Measurements from ENCODE around the gene RFX8. TPM values are rescaled to one million over a fixed set of nuclear protein-coding genes. Genes with fewer than 3 reads are reported as not detected.
A peak's percentile ranks its signal among the peaks of the same experiment; 100 is the strongest.

Gene RFX8
- total RNA-seq, 6 experiments from 2014 or later, result 2.8 to 8.0 (median 5.3) TPM

DNA sequence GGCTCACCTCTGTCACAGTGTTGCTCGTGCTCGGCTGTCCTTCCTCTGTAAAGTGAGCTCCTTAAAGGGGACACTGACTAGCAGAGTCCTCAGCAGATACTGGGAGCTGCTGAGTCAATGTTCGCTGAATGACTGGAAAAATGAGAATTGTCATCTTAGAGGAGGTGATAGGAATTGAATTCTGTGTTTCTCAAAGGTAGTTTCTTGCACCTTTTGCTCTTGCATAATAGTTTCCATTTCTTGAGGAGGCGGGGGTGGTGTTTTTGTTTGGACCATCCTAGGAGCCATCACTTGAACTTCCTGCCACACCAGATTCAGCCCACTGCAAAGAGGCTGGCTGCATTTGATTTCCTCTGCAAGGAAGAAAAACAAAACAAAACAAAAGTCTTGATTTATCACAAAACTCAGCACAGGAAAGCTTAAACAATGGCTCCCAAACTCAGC lies 11.4 kb upstream of the RFX8 start:
- DNase-seq, result no peak
- H3K27ac Mint-ChIP-seq, result no peak overlapping the region
- H3K4me1 Mint-ChIP-seq (ENCODE audit: low read depth), result no peaks in the 10 kb centered on the region; the same call in 1 of the 2 replicates
- peaks cover 2% of the 10 kb centered on the region for H3K27me3 Mint-ChIP-seq (ENCODE audit: insufficient read depth)
- H3K4me3 Mint-ChIP-seq, result no peak overlapping the region
- peaks cover 5% of the 10 kb centered on the region for H3K36me3 Mint-ChIP-seq (ENCODE audit: low read depth)
- TF ChIP-seq, protein P1, sequence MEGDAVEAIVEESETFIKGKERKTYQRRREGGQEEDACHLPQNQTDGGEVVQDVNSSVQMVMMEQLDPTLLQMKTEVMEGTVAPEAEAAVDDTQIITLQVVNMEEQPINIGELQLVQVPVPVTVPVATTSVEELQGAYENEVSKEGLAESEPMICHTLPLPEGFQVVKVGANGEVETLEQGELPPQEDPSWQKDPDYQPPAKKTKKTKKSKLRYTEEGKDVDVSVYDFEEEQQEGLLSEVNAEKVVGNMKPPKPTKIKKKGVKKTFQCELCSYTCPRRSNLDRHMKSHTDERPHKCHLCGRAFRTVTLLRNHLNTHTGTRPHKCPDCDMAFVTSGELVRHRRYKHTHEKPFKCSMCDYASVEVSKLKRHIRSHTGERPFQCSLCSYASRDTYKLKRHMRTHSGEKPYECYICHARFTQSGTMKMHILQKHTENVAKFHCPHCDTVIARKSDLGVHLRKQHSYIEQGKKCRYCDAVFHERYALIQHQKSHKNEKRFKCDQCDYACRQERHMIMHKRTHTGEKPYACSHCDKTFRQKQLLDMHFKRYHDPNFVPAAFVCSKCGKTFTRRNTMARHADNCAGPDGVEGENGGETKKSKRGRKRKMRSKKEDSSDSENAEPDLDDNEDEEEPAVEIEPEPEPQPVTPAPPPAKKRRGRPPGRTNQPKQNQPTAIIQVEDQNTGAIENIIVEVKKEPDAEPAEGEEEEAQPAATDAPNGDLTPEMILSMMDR (IDR thresholded peaks at IDR 0.05), result no peak
- no peaks in the 10 kb centered on the region for H3K9me3 Mint-ChIP-seq

DNA sequence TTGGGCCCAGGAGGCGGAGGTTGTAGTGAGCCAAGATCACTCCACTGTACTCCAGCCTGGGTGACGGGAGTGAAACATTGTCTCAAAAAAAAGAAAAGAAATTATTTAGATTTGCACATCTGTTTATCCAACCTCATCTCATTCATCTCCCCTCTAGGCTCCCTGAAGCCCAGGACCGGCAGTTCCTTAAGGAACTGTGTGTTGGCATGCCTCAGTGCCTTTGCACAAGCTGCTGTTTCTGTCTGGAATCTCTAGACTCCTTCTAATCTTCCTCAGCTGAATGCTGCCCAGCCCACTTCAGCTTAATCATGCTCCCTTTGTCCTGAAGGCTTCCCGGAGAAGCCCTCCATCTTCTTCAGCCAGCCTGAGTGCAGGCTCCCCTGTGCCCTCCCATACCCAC lies 10.9 kb upstream of the RFX8 start:
- Mint-ChIP-seq H3K36me3 (ENCODE audit: low read depth) (peaks cover under 1% of the 10 kb centered on the region), H3K9me3 (no peaks in the 10 kb centered on the region), H3K4me3 (no peak overlapping the region)

DNA sequence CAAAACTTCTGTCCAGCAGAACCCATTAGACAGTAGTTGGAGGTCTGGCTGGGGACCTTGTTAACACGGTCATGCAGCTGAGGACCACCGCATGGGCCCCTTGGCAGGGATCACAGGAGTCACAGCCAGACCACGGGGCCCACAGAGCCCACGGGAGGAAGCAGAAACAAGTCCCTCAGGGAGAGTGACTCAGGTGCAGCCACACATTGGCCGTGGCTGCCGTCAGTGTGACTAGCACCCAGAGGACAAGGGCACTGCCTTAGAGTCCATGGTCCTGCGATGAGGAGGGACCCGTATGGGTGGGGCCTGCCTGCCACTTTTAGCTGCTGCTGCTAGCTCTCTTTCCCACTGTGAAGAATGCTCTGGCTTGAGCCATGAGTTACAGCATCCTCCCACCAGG lies 5.9 kb upstream of the RFX8 start:
- no peak overlapping the region for H3K27ac Mint-ChIP-seq
- H3K36me3 Mint-ChIP-seq (ENCODE audit: low read depth), result no peaks in the 10 kb centered on the region
- DNase-seq, result no peak
- no peaks in the 10 kb centered on the region for H3K9me3 Mint-ChIP-seq
- peaks cover 36% of the 10 kb centered on the region for H3K4me1 Mint-ChIP-seq (ENCODE audit: low read depth)
- H3K27me3 Mint-ChIP-seq (ENCODE audit: insufficient read depth), result no peaks in the 10 kb centered on the region
- TF ChIP-seq, protein P1 (IDR thresholded peaks at IDR 0.05), result no peak
- H3K4me3 Mint-ChIP-seq, result no peak overlapping the region

More for the DNA sequence above, 10.9 kb upstream of the RFX8 start:
- DNase-seq, result no peak
- TF ChIP-seq, protein P1 (IDR thresholded peaks at IDR 0.05), result no peak
- H3K27ac Mint-ChIP-seq, result no peak overlapping the region
- H3K27me3 Mint-ChIP-seq (ENCODE audit: insufficient read depth), result peaks cover 2% of the 10 kb centered on the region; the same call in 1 of the 2 replicates
- no peaks in the 10 kb centered on the region; the same call in 1 of the 2 replicates for H3K4me1 Mint-ChIP-seq (ENCODE audit: low read depth)

DNA sequence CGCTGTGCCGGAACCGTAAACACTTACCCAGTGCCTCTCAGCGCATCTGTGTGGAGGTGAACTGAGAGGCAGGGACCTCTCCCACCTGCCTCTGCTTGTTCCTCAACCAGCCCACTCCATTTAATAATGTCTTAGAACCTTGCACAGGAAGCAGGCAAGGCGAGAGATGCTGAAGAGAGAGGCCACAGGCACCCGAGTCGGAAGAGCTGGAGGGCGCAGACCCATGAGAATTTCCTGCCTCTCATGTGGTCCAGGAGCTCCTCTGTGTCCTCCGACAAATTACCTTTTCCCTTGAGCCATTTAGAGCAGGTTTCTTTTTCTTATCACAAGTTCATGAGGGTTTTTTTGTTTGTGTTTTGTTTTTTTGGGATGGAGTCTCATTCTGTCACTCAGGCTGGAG lies 4.9 kb upstream of the RFX8 start:
- no peak for DNase-seq
- no peaks in the 10 kb centered on the region for H3K36me3 Mint-ChIP-seq (ENCODE audit: low read depth)
- peaks cover 46% of the 10 kb centered on the region for H3K4me1 Mint-ChIP-seq (ENCODE audit: low read depth)
- H3K27ac Mint-ChIP-seq, result no peak overlapping the region; the same call in 1 of the 2 replicates
- no peak overlapping the region for H3K4me3 Mint-ChIP-seq
- TF ChIP-seq, protein P1 (IDR thresholded peaks at IDR 0.05), result no peak
- no peaks in the 10 kb centered on the region for H3K27me3 Mint-ChIP-seq (ENCODE audit: insufficient read depth)
- no peaks in the 10 kb centered on the region for H3K9me3 Mint-ChIP-seq

DNA sequence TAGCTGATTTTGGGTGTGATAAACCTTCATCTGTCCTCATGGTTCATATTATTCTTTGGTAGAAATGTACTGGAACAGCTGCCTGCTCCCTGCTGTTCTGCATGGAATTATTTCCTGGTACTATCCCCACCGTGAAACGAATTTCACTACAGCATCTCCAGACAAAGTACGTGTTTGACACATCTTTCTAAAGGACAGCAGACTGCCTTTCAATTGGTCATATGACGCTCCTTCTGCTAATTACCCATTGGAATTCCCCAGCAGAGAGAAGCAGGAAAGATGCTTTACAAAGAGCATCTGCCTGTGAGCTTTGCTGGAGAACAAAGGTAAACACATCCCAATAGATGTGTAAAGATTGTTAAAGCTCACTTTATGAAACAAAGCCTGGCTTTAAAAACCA lies 4.4 kb upstream of the RFX8 start:
- DNase-seq, result no peak
- H3K27me3 Mint-ChIP-seq (ENCODE audit: insufficient read depth), result no peaks in the 10 kb centered on the region
- H3K4me1 Mint-ChIP-seq (ENCODE audit: low read depth), result peaks cover 46% of the 10 kb centered on the region
- no peaks in the 10 kb centered on the region for H3K9me3 Mint-ChIP-seq
- peak overlapping the region; percentile 54 for H3K4me3 Mint-ChIP-seq
- no peaks in the 10 kb centered on the region for H3K36me3 Mint-ChIP-seq (ENCODE audit: low read depth)
- peak overlapping the region; percentile 41 for H3K27ac Mint-ChIP-seq
- TF ChIP-seq, protein P1 (IDR thresholded peaks at IDR 0.05), result no peak
